HFF-Myc (cell line): ENCODE data around the gene ARMC9.
A peak's percentile ranks its signal among the peaks of the same experiment; 100 is the strongest.
"Not testable (repeated sequence)": the region's sequence is repeated elsewhere in the genome, so short reads cannot be mapped to it uniquely, and the experiment has no call there.

Experiments used
- DNase-seq: peaks from one replicate; pipeline ENCODE4 v3.0.0-alpha.2; 2011; ENCODE audit warnings: low read depth; ENCODE audit errors: extremely low read depth
- H3K4me3 ChIP-seq: replicated peaks from 2 replicates; pipeline ENCODE4 v1.5.1; 2011; ENCODE audit warnings: low read depth, mild to moderate bottlenecking, control low read depth, low read length
- CTCF ChIP-seq: IDR thresholded peaks from 2 replicates; pipeline ENCODE4 v1.5.1; 2012; ENCODE audit warnings: mild to moderate bottlenecking, low read depth, low read length, control low read depth; ENCODE audit errors: missing control alignments

The ARMC9 gene

GRCh38 chr2:231348704-231349373, 150.4 kb downstream of the ARMC9 start:
- no peak overlapping the region for H3K4me3 ChIP-seq
- no peak for DNase-seq
- no peak for TF ChIP-seq CTCF

DNA sequence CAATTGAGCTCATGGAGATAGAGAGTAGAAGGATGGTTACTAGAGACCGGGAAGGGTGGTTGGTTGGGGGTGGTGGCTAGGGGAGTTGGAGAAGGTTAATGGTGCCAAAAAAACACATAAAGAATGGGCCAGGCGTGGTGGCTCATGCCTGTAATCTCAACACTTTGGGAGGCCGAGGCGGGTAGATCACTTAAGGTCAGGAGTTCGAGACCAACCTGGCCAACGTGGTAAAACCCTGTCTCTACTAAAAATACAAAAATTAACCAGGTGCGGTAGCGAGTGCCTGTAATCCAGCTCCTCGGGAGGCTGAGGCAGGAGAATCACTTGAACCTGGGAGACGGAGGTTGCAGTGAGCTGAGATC, 150.9 kb downstream of the ARMC9 start:
- not testable (repeated sequence) for DNase-seq, H3K4me3 ChIP-seq

DNA sequence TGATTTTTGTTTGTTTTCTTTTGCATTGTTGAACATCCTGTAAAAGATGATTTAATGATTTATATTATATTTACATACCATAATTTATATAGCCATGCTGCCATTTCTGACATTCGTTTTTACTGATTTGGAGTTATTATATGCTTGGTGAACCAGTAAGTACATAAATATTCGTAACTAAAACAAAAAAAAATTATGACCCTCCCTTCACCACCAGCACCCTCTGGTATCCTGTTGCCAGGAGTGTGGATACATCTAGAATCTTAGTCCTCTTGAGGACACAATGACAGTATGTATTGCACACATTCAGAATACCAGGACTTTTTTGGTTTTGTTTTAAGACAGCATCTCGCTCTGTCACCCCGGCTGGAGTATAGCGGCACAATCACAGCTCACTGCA, 153.2 kb downstream of the ARMC9 start:
- no peak for DNase-seq
- H3K4me3 ChIP-seq, result no peak overlapping the region
- no peak for TF ChIP-seq CTCF

- no peak overlapping the region for H3K4me3 ChIP-seq
- no peak for DNase-seq
- TF ChIP-seq CTCF, result no peak
These were observed 155.0 kb downstream of the ARMC9 start for GRCh38 chr2:231353469-231353868.

GRCh38 chr2:231355508-231356465, 157.4 kb downstream of the ARMC9 start:
- no peak for DNase-seq
- no peak overlapping the region for H3K4me3 ChIP-seq
- no peak for TF ChIP-seq CTCF

GRCh38 chr2:231356466-231356844, 158.0 kb downstream of the ARMC9 start:
- H3K4me3 ChIP-seq, result no peak overlapping the region
- DNase-seq, result peak; percentile 12
- TF ChIP-seq CTCF, result no peak

DNA sequence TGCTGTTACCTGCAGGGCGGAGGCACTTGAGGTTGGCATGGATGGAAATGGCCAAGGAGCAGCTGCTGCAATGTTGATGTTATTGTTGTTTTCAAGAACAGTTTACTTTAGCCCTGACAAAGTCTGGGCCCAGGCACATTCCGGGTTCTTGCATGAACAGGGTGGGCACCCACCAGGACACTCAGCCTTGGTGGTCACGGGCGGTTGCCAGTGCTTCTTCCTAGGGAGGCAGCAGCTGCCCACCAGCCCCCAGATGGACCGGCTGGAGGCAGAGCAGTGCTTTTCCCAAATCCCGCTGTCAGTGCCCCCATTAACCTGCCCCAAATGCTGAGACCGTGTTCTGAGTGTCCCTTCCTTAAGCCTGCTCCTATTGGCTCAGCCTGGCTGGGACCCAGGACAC, 158.6 kb downstream of the ARMC9 start:
- no peak for TF ChIP-seq CTCF
- no peak overlapping the region for H3K4me3 ChIP-seq
- no peak for DNase-seq
